ENCODE measurements around the gene ZNF711.
"Not testable (repeated sequence)": the region's sequence is repeated elsewhere in the genome, so short reads cannot be mapped to it uniquely, and the experiment has no call there.

The ZNF711 gene

DNA sequence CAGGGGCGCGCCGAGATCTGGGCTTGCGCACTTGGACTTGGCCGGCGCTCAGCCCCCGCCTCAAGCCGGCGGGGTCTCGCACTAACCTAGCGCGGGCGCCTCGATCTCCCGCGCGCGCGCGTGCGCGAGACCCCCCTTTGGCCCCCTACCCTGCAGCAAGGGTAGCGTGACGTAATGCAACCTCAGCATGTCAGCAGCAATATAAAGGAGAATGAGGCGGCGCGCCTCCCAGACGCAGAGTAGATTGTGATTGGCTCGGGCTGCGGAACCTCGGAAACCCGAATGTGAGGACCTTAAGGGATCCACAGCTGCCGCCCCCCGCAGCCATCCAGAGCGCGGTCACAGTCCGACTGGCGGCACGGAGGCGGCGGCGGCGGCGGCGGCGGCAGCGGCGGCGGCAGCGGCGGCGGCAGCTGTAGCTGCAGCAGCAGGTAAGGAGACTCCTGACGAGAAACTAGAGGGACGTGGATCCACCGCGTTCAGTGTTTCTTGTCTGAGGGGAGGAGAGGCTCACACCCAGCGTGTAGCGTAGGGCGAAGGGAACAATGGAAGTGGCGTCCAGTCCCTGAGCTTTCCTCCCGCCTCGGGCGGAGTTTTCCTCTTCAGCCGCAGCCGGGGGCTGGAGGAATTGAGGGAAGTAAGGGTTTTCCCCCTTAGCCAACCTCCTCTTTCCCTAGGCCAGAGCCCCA, at the start of gene ZNF711, which contains the start of gene SATL1:
Gene ZNF711, plus strand, starts transcription at position 231 of the 689 bp plus-strand sequence. CDS start 3,582 bp downstream, outside the sequence.
Gene SATL1, minus strand, starts transcription at position 19 of the 689 bp plus-strand sequence. CDS start 134,811 bp downstream, outside the sequence.
- peak; percentile 60 for DNase-seq

DNA sequence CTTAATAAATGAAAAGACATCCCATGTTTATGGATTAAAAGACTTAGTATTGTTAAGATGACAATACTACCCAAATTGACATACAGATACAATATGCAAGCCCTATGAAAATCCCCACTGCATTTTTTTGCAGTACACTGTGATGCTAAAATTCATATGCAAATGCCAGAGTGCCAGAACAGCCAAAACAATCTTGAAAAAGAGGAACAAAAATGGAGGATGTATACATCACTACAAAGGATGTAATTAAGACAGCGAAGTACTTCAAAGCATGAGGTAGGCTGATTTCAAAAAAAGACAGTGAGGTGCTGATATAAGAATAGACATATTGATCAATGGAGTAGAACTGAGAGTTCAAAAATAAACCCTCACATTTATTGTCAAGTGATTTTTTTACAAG, 47.5 kb upstream of the ZNF711 start:
- DNase-seq, result no peak

- DNase-seq, result no peak
Observed at GRCh38 chrX:85203461-85203970, 40.3 kb upstream of the ZNF711 start.

DNA sequence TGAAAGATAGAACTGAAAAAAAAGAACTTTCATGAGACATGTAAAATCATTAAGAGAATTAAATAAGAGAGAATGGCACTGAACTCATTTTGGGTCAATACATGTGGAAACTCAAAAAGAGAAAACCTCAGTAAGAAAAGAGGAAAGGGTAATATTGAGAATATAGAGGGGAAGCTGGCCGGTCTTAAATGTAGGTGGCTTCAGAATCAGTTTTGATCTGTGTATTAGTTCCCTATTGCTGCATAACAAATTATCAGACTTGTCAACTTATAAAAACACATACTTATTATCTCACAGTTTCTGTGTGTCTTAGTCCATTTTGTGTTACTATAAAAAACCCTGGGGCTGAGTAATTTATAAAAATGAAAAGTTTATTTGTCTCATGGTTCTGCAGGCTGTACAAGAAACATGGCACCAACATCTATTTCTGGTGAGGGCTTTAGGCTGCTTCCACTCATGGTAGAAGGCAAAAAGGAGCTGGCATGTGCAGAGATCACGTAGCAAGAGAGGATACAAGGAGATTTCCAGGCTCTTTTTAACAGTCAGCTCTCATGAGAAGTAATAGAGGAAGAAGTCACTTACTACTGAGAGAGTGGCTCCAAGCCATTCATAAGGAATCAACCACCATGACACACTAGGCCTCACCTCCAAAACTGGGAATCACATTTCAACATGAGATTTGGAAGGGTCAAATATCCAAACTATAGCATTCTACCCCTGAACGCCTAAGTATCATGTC, 29.8 kb upstream of the ZNF711 start:
- no peak for DNase-seq

- DNase-seq, result no peak
Observed at GRCh38 chrX:85215946-85216345, 27.8 kb upstream of the ZNF711 start.

- no peak for DNase-seq
Observed at GRCh38 chrX:85221361-85221760, 22.4 kb upstream of the ZNF711 start.

DNA sequence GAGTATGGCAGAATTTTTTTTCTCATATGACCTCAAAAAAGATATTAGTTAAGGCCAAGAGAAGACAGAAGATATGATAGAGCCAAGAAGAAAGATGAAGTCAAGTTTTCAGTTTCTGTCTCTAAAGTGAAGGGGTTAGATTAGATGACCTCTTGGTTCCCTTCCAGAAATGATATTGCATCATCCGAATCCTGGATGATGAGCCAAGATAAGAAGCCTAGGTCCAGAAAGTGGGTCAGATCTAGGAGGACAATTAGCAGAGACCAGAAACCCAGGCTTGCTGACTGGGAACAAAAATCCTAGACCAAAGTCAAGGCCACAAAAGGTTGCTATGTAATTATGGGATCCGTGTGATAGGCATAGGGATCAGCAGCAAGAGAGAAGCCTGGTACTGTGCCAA, 20.4 kb upstream of the ZNF711 start:
- DNase-seq, result no peak

- DNase-seq, result no peak
Observed at GRCh38 chrX:85243155-85243554, 636 bp upstream of the ZNF711 start.

- no peak for DNase-seq
Observed at GRCh38 chrX:85244450-85245211, 840 bp downstream of the ZNF711 start.

- DNase-seq, result not testable (repeated sequence)
Observed at GRCh38 chrX:85285286-85285685, 41.5 kb downstream of the ZNF711 start.

GRCh38 chrX:85288992-85289723, 45.4 kb downstream of the ZNF711 start:
- DNase-seq, result no peak

GRCh38 chrX:85303544-85303943, 59.8 kb downstream of the ZNF711 start:
- DNase-seq, result no peak

GRCh38 chrX:85309717-85310116, 65.9 kb downstream of the ZNF711 start:
- no peak for DNase-seq

GRCh38 chrX:85311348-85311747, 67.6 kb downstream of the ZNF711 start:
- DNase-seq, result not testable (repeated sequence)
